GM12874 (cell line): ENCODE measurements around the gene NATD1.

Experiments
- TF ChIP-seq, protein P1 (sequence below): IDR thresholded peaks from 2 replicates; pipeline ENCODE4 v1.5.1; 2011; ENCODE audit warnings: low read depth, mild to moderate bottlenecking, control low read depth, low read length, moderate library complexity; ENCODE audit not compliant: insufficient read depth

Gene NATD1

DNA sequence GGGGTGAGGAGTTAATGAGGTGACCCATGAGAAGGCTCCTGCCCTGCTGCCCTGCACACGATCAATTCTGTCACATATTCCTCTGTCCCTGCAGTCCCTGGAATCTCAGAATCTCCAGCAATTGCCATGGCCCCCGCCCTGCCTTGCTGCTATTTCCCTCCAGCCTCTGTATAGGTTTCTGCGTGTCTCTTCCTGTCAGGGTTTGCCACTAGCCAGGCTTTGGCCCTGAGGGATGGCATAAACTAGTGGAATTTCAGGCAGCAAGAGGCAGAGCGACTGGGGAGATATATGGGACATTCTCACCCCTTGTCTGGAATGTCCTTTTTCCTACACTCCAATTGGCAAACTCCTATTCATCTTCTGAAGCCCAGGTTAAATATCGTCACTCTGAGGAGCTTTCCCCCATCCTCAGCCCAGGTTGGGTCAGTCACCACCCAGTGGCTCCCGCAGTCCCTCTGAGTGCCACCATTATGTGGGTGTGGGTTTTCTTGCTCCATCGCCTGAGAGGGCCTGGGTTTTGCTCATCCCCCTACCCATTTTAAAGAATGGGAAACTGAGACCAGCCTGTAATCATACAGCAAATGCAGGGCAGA lies 15.5 kb upstream of the NATD1 start:
- TF ChIP-seq, protein P1, sequence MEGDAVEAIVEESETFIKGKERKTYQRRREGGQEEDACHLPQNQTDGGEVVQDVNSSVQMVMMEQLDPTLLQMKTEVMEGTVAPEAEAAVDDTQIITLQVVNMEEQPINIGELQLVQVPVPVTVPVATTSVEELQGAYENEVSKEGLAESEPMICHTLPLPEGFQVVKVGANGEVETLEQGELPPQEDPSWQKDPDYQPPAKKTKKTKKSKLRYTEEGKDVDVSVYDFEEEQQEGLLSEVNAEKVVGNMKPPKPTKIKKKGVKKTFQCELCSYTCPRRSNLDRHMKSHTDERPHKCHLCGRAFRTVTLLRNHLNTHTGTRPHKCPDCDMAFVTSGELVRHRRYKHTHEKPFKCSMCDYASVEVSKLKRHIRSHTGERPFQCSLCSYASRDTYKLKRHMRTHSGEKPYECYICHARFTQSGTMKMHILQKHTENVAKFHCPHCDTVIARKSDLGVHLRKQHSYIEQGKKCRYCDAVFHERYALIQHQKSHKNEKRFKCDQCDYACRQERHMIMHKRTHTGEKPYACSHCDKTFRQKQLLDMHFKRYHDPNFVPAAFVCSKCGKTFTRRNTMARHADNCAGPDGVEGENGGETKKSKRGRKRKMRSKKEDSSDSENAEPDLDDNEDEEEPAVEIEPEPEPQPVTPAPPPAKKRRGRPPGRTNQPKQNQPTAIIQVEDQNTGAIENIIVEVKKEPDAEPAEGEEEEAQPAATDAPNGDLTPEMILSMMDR = no peak

DNA sequence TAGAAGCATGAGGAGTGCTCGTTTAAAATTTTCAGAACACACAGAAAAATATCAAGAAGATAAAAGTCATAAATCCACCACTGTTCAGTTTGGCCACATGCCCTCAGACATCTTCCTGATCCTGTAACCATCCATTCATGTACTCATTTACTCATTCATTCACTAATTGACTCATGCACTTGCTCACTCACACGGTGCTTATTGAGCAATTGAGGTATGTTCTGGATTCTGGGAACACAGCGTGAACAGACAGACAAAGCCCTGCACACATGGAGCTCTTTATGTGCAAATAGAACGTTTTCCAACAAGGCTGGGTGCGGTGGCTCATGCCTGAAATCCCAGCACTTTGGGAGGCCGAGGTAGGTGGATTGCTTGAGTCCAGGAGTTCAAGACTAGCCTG lies 10.2 kb upstream of the NATD1 start:
- TF ChIP-seq, protein P1 = no peak

GRCh38 chr17:21262259-21262993 lies 9.2 kb upstream of the NATD1 start:
- TF ChIP-seq, protein P1 = no peak

GRCh38 chr17:21258593-21258992 lies 5.4 kb upstream of the NATD1 start:
- TF ChIP-seq, protein P1 = no peak

GRCh38 chr17:21253646-21254441 lies 634 bp upstream of the NATD1 start:
- TF ChIP-seq, protein P1 = no peak

- TF ChIP-seq, protein P1 = no peak
These were observed 868 bp downstream of the NATD1 start for GRCh38 chr17:21252289-21252795.

DNA sequence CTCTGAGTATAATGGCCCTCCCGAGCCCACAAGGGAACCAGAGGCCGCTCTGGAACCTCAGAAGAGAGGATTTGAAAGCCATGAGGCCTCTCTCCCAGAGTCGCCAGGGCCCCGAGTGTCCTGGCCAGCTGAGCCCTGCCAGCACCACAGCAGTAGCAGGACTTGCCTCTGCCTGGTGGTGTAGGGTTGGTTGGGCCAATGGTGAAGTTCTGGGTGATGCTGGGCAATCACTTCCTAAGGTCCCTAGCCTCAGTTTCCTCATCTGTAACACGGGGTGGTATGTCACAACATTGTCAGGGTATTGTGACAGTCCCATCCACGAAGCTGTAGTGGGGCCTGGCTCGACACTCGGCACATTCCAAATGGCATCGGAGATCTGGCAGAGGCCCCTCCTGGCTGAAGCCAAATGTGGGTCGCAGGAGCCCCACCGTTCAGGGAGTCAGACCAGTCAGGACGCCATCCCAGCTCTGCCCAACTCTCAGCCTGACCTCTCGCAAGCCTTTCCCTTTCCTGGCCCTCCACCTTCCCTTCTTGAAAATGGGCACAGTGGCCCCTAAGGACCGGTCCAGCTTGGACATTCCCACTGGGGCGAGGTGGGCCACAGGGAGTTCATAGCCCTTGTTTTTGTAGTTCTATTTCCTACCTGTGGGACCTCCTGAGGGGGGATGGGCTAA lies 1.7 kb downstream of the NATD1 start:
- TF ChIP-seq, protein P1 = no peak
